ENCODE data around the gene DIP2C.
"Not testable (repeated sequence)": the region's sequence is repeated elsewhere in the genome, so short reads cannot be mapped to it uniquely, and the experiment has no call there.

The DIP2C gene

DNA sequence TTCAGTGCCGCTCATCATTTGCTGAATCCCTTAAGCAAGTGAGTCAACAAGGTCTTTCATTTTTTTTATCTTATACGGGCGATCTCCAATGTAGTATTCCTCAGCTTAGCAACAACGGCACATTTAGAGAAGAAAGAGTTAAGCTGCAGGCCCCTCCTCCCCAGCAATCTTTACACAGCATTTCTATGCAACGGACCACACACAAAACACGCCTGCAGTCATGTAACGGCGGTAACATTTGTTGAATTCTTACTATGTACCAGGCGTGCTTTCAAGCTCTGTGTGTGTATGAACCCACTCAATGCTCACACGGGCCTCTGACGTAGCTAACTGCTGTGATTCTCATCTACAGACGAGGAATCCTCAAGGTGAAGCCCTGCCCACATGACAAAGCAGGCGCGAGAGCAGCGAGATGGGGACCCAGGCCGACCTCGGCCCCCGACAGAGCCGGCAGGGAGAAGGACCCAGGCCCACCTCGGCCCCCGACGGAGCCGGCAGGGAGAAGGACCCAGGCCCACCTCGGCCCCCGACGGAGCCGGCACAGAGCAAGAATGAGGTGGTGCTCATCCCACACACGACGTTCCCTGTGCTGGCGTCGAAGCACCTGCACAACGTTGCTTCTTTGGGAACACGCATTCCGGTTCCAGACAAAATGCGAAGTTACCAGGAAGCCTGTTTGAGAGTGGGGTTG, 313.5 kb downstream of the DIP2C start:
- no peak for DNase-seq (ENCODE audit: low read depth, low spot score)

DNA sequence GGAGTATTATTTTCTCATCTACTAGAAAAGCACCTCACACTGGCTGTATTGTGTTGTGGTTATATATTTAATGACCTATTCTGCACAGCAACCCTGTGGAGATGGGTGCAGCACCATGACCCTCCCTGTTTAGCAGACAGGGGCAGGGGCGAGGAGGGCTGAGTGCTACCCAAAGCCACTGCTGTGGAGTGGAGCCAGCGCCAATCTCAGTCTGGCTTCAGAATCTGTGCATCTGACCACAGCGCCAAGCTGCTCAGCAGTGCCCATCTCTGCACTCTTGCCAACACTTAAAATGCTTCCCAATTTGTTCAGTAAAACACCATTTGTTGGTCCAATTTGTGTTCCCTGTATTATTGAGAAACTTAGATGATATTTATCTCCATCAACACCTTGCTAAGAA, 315.1 kb downstream of the DIP2C start:
- no peak for DNase-seq (ENCODE audit: low read depth, low spot score)

DNA sequence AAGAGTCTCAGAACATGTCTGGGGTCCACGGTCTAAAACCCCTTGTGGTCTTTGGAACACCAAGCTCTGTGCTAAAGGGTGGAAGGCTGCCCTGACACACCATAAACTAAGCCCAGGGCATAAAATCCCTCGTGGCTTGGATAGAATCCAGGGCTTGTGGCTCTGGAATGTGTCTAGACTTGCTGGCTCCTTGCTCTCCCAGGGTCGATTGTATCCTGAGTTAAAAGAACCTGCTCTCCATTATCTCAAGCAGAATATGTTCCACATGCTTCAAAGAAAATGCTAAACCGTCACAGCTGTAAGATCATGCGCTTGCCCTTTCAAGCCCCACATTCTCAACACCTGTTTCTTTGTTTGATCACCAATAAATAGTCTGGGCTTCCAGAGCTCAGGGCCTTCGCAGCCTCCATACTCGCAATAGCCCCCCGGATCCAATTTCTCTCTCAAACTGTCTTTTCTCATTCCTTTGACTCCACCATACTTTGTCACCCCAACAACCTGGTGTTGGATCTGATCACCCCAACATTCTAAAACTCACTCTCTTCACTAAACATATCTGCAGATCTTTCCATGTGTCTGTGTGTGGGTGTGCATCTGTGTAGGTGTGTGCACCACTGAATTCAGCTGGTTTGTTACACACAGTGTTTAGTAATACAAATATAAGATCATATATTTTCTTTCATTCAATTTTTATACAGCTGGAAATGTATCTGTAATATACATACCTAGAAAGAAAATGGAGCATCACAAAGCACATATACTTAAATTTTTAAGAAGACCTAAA, 315.8 kb downstream of the DIP2C start:
- DNase-seq (ENCODE audit: low read depth, low spot score): no peak

DNA sequence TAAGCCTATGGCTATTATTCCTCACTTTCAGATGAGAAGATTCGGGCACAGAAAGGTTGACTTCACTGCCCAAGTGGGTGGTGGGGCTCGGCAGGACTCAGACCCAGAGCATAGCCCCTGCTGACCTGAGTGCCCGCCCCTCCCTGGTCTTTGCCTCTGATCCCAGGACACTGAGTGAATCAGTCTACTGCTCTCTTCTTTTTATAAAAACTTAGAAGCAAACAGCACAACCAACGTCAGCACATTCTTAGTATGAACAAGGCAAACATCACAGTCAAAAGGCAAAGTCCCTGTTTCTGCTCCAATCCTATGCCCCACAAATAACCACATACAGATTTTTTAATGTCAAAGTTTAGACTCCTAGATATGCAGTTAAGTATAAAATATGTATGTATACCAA, 316.5 kb downstream of the DIP2C start:
- DNase-seq (ENCODE audit: low read depth, low spot score): no peak

DNA sequence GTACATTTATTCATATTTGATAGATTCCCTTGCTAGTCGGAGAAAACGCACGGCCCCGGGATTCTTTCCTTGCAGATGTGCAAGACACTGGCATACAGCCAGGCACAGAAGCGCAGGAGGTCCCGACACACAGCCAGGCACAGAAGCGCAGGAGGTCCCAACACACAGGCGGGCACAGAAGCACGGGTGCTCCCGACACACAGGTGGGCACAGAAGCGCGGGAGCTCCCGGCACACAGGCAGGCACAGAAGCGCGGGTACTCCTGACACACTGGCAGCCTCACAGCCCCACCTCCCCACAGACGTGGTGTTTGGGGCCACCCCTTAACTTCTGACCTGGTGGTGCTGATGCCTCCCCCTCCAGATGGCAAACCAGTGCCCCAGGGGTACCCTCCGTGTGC, 316.9 kb downstream of the DIP2C start:
- DNase-seq (ENCODE audit: low read depth, low spot score): no peak

DNA sequence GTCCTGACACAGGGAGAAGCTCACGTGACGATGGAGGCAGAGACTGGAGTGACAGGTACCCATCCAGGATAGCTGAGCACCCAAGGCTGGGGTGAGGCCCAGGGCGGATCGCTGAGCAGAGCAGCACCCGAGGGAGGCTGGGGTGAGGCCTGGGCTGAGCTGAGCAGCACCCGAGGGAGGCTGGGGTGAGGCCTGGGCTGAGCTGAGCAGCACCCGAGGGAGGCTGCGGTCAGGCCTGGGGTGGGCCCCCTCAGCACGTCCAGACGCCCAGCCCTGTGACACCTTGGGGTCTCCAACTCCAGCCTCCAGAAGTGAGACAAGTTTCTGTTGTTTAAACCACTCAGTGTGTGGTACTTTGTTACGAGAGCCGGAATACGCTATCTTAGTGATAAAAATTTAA, 318.0 kb downstream of the DIP2C start:
- no peak for DNase-seq (ENCODE audit: low read depth, low spot score)

DNA sequence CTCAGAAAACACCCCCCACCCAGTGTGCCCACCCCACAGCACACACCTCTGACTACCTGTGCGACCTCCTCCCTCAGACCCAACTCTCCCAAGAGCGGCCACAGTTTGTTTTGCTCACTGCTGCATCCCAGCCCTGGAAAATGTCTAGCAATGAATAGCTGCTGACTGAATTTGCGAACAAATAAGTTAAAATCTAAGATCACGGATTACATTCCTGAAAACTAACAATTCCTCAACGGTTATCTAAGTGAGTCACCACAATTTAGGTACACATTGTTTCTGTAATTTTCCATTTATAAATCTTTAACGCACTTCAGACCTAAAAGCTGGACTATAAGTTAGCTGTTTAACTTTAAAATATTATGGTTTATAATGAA, 319.0 kb downstream of the DIP2C start:
- DNase-seq (ENCODE audit: low read depth, low spot score): no peak

DNA sequence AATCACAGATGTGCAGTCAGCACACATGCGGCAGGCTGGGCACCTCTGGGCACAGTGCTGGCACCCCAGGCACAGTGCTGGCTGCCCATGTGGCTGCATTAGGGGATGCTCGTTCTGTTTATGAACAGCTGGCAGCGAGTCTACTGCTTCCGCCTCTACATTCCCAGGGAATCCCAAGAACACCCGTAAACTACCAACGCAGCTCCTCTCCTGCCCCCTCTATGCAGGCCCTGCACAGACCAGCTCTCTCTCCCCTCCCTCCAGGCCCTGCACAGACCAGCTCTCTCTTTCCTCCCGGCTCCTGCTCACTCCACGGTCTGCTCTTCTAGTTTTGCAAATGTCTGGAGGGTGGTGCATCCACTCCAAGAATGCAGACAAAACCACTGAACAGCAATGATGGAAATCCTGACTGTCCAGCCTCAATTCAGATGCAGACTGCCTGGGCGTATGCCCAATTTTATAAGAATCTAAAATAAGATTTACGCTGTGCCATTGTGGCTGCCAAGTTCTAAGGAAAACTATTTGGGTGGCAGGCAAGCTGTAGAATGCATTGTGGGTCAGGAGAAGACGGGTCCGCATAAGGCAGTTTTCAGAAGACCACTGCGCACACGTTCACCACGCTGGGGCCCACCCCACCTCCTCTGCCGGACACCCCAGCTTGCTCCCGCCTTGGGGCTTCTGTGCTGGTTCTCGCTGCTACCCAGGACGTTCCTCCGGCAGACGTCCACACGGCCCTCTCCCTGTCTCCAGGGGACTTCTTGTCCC, 319.6 kb downstream of the DIP2C start:
- no peak for DNase-seq (ENCODE audit: low read depth, low spot score)

DNA sequence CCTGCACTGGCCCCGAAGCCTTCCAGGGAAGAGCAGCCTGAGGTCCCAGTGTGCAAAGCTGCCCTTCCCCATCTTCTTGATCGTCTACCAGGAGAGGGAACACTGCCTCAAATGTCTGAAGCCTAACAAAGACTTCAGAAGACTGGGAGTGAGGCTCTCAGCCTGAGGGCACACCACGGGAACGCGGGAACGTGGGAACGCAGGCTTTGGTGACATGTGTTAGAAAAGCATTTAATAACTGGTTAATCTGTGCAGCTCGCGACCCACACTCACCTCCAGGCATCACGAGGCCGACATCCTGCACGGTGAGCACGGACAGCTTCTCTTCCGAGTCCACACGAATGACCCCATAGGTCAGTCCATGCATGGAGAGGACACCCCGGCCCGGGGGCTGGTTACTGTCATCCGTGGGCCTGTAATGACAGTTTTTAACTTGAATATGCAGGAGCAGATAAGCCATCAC, 320.2 kb downstream of the DIP2C start:
- DNase-seq (ENCODE audit: low read depth, low spot score): no peak

DNA sequence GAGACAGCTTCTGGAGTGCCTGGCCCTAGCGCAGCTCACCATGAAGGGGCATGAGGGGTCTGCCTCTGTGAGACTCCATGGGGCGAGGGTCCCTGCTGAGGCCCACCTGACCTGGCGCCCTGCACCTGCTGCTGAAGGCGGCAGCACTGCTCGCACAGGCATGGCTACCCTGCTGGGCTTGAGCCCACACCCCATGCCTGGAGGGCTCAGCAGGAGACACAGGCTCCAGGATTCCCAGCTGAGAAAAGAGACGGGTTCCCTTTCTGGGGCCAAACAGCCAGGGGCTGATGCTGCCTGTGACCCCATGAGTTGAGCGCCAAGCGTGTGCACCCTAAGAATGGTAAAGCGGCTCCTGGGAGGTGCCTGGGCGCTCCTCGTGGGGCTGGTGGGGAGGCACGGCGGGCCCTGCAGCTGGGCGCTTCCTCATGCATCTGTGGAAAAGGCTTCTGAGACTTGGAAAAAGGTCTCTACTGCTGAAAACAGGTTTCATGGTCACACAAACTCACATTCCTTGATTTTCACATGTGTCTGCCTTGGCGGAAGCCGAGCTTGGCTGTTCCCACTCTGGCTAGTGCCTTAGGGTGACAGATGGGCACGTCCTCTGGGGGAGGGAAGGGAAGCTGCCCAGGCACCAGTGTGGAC, 320.8 kb downstream of the DIP2C start:
- DNase-seq (ENCODE audit: low read depth, low spot score): no peak

DNA sequence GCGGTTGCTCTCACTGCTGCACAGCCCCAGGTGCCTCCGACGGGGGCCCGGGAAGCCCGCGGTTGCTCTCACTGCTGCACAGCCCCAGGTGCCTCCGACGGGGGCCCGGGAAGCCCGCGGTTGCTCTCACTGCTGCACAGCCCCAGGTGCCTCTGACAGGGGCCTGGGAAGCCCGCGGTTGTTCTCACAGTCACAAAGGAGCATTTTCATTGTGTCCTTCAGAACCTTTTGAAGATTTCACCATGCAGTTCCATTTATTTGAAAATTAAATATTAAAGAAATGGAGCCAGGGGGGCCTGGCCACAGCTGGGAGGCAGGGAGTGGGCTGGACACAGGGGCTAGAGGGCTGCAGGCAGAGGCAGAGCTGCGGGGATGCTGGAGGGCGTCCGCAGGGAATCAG, 321.4 kb downstream of the DIP2C start:
- not testable (repeated sequence) for DNase-seq (ENCODE audit: low read depth, low spot score)

DNA sequence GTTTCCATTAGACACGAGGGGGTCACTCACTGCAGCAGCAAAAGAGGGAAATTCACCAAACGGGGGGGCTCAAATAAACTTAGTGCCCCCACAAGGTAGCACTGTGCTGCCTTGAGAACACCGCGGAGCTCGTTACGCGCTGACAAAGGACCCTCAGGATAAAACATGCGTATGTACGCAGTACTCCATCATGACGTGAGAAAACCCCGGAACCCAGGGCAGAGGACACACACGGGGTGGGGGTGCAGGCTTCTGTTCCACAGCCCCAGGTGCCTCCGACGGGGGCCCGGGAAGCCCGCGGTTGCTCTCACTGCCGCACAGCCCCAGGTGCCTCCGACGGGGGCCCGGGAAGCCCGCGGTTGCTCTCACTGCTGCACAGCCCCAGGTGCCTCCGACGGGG, 321.8 kb downstream of the DIP2C start:
- DNase-seq (ENCODE audit: low read depth, low spot score): no peak

DNA sequence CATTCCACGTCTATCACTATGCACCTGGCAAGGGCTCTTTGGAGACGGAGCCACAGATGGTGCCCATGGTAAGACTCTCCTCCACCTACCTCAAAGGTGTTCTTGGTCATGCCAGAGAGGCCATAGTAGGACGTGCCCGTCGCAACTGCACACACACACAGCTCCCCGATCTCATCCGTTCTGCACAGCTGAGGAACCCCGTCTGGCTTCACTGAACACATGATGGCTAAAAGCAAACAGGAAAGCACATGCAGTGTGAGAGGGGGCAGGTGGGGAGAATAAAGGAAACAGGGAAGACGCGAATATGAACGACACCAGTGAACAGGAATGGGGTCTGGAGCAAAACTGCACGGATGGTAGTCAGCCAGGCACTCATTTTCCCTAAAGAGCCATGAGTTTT, 323.3 kb downstream of the DIP2C start:
- no peak for DNase-seq (ENCODE audit: low read depth, low spot score)

DNA sequence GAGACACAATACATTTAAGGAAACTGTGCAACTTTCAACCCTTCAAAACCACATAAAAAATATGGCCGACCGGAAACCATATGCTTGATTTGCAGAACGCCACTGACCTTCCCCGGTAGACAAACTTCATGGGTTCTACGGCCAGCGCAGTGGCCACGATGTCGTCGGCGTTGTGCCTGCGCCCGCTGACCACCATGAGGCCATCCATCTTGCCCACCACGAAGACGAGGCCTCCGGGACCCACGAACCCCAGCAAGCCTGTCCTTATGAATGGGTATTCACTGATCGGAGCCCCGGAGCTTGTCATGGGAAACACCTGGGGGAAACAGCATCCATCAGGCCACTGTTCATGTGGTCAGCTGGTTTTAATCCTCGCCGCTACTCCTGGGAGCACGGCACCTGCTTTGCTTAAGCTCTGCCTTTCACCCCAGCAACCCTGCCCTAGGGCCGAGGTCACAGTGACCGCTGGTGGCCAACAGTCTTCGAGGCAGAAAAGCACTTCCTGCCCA, 325.1 kb downstream of the DIP2C start:
- DNase-seq (ENCODE audit: low read depth, low spot score): no peak

DNA sequence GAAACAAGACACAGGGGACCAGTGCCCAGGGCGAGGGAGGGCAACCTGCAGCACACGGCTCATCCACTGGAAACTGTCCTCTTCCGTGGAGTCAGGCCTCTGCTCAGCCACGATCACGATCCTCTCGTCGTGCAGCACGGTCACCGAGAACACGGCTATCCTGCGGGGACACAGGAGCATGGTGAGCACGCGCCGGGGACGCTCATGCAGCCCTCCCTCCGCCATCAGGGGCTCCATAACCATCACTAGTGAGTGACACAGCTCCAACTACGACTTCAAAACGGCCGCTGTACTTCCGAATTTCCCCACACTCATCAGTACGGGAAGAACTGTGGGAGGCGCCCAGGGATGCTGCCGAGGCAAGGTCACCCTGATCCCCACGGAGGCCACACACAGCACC, 326.3 kb downstream of the DIP2C start:
- DNase-seq (ENCODE audit: low read depth, low spot score): no peak

DNA sequence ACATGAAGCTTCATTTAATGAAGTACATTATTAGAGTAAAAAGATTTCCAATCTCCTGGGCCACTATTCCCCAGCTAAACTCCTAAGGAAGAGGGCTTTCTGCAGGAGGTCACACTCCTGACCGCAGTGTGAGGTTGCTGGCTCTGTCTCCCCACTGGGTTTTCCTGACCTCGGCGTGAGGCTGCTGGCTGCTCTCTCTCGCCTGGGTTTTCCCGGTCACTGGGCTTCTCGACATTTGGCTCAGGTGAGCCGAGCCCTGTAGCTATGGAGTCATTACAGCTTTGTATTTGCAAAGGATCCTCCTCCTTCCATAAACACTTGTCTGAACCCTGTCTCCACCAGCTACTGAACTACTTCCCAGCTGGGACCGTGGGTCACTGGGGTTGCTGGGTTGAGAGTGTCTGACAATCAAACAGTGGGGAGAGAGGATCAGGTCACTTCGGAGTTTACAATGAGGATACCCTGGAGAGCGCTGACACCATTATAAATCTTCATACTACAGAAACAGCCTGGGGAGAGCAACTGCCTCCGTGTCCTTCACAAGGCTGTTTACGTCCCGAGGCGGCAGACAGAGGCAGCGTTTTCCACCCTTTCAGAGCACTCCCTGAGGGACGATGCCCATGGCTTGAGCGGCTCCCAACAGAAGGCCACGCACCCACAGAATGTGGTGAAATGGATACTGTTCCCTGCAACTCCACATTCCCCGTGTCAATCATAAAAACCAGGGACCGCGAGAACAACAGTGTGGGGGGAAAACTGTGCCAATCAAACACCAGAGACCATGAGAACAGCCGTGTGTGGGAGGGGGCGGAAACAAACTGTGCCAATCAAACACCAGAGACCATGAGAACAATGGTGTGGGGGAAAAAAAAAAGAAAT, 328.0 kb downstream of the DIP2C start:
- no peak for DNase-seq (ENCODE audit: low read depth, low spot score)

DNA sequence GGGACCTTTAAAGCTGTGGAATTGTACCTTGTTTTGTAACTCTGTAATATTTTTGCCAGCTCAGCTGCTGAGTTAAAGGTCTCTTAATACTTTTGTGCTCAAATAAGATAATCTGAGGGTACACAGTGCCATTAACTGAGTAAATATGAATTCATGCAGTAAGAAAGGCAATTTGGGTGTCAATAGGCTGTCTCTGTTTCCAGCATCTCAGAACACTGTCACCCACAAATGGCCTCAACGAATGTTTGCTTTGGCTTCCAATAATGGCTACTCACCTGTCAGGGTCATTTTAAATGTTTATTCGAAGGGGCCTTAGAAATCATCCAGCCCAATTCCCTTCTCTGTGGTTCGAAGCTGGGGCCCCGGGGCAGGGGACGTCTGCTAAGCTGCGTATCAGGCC, 328.8 kb downstream of the DIP2C start:
- DNase-seq (ENCODE audit: low read depth, low spot score): no peak

DNA sequence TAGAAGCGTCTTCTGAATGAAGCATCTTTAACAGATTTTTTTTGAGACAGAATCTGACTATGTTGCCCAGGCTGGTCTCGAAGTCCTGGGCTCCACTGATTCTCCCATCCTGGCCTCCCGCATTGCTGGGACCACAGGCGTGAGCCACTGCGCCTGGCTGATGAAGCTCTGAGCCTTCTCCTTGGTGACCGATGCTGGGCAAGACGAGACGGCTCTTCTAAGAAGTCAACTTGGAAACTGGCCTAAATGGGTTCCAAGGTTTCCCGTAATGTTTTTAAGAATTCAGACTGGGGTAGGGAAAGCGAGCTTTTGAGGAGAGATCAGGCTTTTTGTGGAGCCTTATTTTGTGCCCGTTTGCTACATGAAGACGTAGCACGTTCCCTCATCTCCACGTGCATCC, 329.7 kb downstream of the DIP2C start:
- no peak for DNase-seq (ENCODE audit: low read depth, low spot score)

DNA sequence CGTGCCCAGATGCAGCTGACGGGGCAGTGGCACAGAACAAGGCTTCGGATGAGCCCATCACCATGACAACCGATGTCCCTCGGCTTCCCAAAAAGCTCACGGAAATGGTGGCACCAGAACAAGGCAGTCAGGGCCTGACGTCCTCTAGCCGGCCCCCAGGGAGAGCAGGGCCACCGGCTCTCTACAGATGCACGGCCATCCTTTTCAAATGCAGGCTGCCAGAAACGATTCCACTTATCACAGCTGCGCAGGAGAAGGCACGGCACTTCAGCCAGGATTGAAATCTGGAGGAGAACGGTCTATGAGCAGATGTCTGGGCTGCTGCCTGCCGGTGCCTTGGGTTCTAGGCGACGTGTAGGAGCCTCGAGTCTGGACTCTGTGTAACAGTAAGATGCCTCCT, 330.4 kb downstream of the DIP2C start:
- DNase-seq (ENCODE audit: low read depth, low spot score): no peak

DNA sequence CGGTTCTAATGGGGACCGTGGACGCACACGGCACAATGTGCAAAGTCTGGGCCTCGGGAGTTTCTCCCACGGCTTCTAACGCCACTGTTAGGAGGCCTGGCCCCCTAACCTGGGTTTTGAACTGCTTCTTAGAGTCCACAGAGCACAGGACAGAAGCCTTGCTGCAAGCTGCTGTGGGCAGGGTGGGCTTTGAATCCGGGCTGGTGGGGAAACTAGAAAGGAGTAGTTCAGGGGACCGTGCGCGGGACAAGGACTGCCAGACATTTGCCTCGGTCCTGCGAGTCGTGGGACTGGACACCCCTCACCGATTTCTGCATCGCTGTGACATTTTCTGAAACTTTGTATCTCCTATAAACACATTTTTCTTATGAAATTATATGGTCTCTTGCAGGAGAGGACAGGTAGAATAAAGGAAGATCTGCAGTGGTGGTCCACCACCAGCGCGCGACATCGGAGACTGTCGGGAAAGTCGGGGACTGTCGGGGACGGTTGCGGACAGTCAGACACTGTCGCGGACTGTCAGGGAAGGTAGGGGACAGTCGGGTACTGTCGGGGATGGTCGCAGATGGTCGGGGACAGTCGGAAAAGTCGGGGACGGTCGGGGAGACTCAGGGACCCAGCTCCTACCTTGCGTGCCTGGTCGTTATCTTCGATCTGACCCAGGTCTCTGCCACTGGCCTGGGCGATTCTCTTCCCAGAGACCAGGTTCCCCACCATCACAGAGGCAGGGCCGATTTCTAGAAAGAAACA, 332.1 kb downstream of the DIP2C start:
- no peak for DNase-seq (ENCODE audit: low read depth, low spot score)
